ENCODE measurements around the gene CFAP299.

DNA sequence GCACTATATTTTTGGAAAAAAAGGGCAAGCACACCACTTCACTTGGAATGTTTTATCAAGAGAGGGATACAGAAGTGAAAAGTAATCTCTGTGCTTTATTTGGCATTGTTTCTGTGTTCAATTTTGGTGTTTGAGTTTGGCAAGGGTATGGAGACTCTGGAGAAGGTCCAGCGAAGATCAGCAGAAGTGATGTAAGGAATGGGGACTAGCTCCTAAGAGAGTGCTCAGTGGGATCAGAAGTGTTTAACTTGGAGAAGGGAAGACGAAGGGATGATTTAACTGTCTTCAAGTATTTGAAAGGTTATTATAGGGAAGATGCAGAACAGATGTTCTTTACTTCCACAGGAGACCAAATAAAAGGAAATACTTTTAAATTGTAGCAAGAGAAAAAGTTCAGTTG is 74.3 kb downstream of the CFAP299 start:
- TF ChIP-seq, protein P1, sequence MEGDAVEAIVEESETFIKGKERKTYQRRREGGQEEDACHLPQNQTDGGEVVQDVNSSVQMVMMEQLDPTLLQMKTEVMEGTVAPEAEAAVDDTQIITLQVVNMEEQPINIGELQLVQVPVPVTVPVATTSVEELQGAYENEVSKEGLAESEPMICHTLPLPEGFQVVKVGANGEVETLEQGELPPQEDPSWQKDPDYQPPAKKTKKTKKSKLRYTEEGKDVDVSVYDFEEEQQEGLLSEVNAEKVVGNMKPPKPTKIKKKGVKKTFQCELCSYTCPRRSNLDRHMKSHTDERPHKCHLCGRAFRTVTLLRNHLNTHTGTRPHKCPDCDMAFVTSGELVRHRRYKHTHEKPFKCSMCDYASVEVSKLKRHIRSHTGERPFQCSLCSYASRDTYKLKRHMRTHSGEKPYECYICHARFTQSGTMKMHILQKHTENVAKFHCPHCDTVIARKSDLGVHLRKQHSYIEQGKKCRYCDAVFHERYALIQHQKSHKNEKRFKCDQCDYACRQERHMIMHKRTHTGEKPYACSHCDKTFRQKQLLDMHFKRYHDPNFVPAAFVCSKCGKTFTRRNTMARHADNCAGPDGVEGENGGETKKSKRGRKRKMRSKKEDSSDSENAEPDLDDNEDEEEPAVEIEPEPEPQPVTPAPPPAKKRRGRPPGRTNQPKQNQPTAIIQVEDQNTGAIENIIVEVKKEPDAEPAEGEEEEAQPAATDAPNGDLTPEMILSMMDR (conservative IDR thresholded peaks at IDR 0.05; ENCODE audit: low read depth, low read length): no peak
- no peak for TF ChIP-seq EZH2 (IDR thresholded peaks at IDR 0.05; ENCODE audit: borderline replicate concordance, low read depth, low read length, poor library complexity, severe bottlenecking)
